K562 treated with DMSO at 1 percent for 12 hours (cell line): ENCODE measurements around the gene PABPC3. TPM values are rescaled to one million over a fixed set of nuclear protein-coding genes. Genes with fewer than 3 reads are reported as not detected.

ENCODE experiments used
- total RNA-seq: library from RNA; unstranded; fragments of 300-600 nt; gene quantifications from 2 replicates; pipeline ENCODE4 v1.2.3, GENCODE V29; 2022; ENCODE audit not compliant: insufficient read depth

The PABPC3 gene
- total RNA-seq = not detected in 2 replicates

DNA sequence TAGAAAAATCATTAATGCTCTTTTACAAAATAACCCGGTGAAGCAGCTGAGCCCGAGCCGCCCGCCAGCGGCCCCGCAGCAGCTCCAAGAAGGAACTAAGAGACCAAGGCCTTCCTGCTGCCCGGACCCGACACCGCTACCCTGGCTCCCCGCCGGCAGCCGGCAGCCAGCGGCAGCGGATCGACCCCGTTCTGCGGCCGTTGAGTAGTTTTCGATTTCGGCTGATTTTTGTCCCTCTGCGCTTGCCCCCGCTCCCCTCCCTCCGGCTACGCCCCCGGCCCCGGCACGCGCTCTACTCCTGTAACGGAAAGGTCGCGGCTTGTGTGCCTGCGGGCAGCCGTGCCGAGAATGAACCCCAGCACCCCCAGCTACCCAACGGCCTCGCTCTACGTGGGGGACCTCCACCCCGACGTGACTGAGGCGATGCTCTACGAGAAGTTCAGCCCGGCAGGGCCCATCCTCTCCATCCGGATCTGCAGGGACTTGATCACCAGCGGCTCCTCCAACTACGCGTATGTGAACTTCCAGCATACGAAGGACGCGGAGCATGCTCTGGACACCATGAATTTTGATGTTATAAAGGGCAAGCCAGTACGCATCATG, at the start of gene PABPC3:
PABPC3 (plus strand) TSS at position 286 of the 603 bp plus-strand sequence; CDS start at position 349, 63 bp downstream.

Other genes with a start within 250 kb of the PABPC3 start
- gene AMER2, start 76.2 kb downstream of the PABPC3 start, total RNA-seq = not detected in 2 replicates
- gene MTMR6, start 191.4 kb downstream of the PABPC3 start, total RNA-seq = 2.6 and 7.7 TPM in 2 replicates
- 5.8 and 29.2 TPM in 2 replicates for gene NUP58, start 205.5 kb downstream of the PABPC3 start, total RNA-seq